GM19193 (cell line): ENCODE results near the gene DTWD1.

ENCODE experiments used
- POLR2A ChIP-seq: IDR thresholded peaks from 4 replicates; pipeline ENCODE4 v1.6.1; 2011; ENCODE audit not compliant: insufficient read depth, insufficient read length; ENCODE audit errors: extremely low read depth

Gene DTWD1

GRCh38 chr15:49620658-49621368 lies at the start of gene DTWD1, which contains the start of gene FAM227B:
DTWD1 (plus strand) TSS chr15:49621048; CDS start chr15:49625168, 4,120 bp downstream.
FAM227B (minus strand) TSS chr15:49620818; CDS start chr15:49615171, 5,647 bp downstream.
- TF ChIP-seq POLR2A, result peak; percentile 95

GRCh38 chr15:49573421-49573820 lies 47.4 kb upstream of the DTWD1 start:
- no peak for TF ChIP-seq POLR2A

- no peak for TF ChIP-seq POLR2A
Observed at GRCh38 chr15:49589030-49589429, 31.8 kb upstream of the DTWD1 start.

- TF ChIP-seq POLR2A, result no peak
Observed at GRCh38 chr15:49604625-49605409, 16.0 kb upstream of the DTWD1 start.

- no peak for TF ChIP-seq POLR2A
Observed at GRCh38 chr15:49605588-49605987, 15.3 kb upstream of the DTWD1 start.

- no peak for TF ChIP-seq POLR2A
Observed at GRCh38 chr15:49606594-49606993, 14.3 kb upstream of the DTWD1 start.

- no peak for TF ChIP-seq POLR2A
Observed at GRCh38 chr15:49610157-49610918, 10.5 kb upstream of the DTWD1 start.

- TF ChIP-seq POLR2A, result no peak
Observed at GRCh38 chr15:49619226-49619625, 1.6 kb upstream of the DTWD1 start.

GRCh38 chr15:49620199-49620598 lies 649 bp upstream of the DTWD1 start:
- no peak for TF ChIP-seq POLR2A

- TF ChIP-seq POLR2A, result no peak
Observed at GRCh38 chr15:49621401-49621811, 558 bp downstream of the DTWD1 start.

- TF ChIP-seq POLR2A, result no peak
Observed at GRCh38 chr15:49621887-49622286, 1.0 kb downstream of the DTWD1 start.

- TF ChIP-seq POLR2A, result no peak
Observed at GRCh38 chr15:49622561-49622960, 1.7 kb downstream of the DTWD1 start.

- TF ChIP-seq POLR2A, result no peak
Observed at GRCh38 chr15:49624056-49624455, 3.2 kb downstream of the DTWD1 start.

- TF ChIP-seq POLR2A, result no peak
Observed at GRCh38 chr15:49625460-49626036, 4.7 kb downstream of the DTWD1 start.

GRCh38 chr15:49627407-49627877 lies 6.6 kb downstream of the DTWD1 start:
- TF ChIP-seq POLR2A, result no peak

- no peak for TF ChIP-seq POLR2A
Observed at GRCh38 chr15:49628379-49628778, 7.5 kb downstream of the DTWD1 start.

- no peak for TF ChIP-seq POLR2A
Observed at GRCh38 chr15:49637857-49638256, 17.0 kb downstream of the DTWD1 start.
